HG02884 (cell line): ENCODE results near the gene DOCK9.

ENCODE experiments used
- ATAC-seq: cut with Tn5 transposase; IDR thresholded peaks from one replicate; pipeline ENCODE4 v1.9.1; 2021; ENCODE audit warnings: mild to moderate bottlenecking, moderate library complexity; ENCODE audit not compliant: unreplicated experiment

DOCK9 gene

GRCh38 chr13:98803111-98803561 lies 174.7 kb downstream of the DOCK9 start:
- no peak for ATAC-seq

GRCh38 chr13:98802559-98802958 lies 175.3 kb downstream of the DOCK9 start:
- ATAC-seq, result no peak

- ATAC-seq, result no peak
These were observed 176.0 kb downstream of the DOCK9 start for GRCh38 chr13:98801626-98802418.

- no peak for ATAC-seq
These were observed 177.8 kb downstream of the DOCK9 start for GRCh38 chr13:98800078-98800477.

- ATAC-seq, result no peak
These were observed 178.8 kb downstream of the DOCK9 start for GRCh38 chr13:98798849-98799645.

GRCh38 chr13:98797456-98797855 lies 180.4 kb downstream of the DOCK9 start:
- ATAC-seq, result no peak

GRCh38 chr13:98796798-98797197 lies 181.1 kb downstream of the DOCK9 start:
- ATAC-seq, result no peak

GRCh38 chr13:98796191-98796590 lies 181.7 kb downstream of the DOCK9 start:
- no peak for ATAC-seq

GRCh38 chr13:98795220-98795619 lies 182.6 kb downstream of the DOCK9 start:
- no peak for ATAC-seq

- no peak for ATAC-seq
These were observed 183.4 kb downstream of the DOCK9 start for GRCh38 chr13:98794498-98794897.

- no peak for ATAC-seq
These were observed 184.9 kb downstream of the DOCK9 start for GRCh38 chr13:98792785-98793495.

- no peak for ATAC-seq
These were observed 185.5 kb downstream of the DOCK9 start for GRCh38 chr13:98792321-98792720.

- ATAC-seq, result no peak
These were observed 186.3 kb downstream of the DOCK9 start for GRCh38 chr13:98791611-98792010.

- no peak for ATAC-seq
These were observed 189.9 kb downstream of the DOCK9 start for GRCh38 chr13:98787996-98788395.

GRCh38 chr13:98787173-98787572 lies 190.7 kb downstream of the DOCK9 start:
- ATAC-seq, result no peak

- no peak for ATAC-seq
These were observed 191.8 kb downstream of the DOCK9 start for GRCh38 chr13:98786023-98786422.

GRCh38 chr13:98785405-98785804 lies 192.5 kb downstream of the DOCK9 start:
- ATAC-seq, result no peak

- ATAC-seq, result no peak
These were observed 193.2 kb downstream of the DOCK9 start for GRCh38 chr13:98784666-98785065.

GRCh38 chr13:98783856-98784478 lies 193.9 kb downstream of the DOCK9 start:
- no peak for ATAC-seq

GRCh38 chr13:98782654-98783053 lies 195.2 kb downstream of the DOCK9 start:
- ATAC-seq, result no peak

- ATAC-seq, result no peak
These were observed 196.0 kb downstream of the DOCK9 start for GRCh38 chr13:98781905-98782304.
